HG02763 (cell line): Measurements from ENCODE around the gene ITPRIP.

Experiments used
- ATAC-seq: cut with Tn5 transposase; IDR thresholded peaks from one replicate; pipeline ENCODE4 v1.9.1; 2021; ENCODE audit warnings: mild to moderate bottlenecking, moderate library complexity; ENCODE audit not compliant: unreplicated experiment

The ITPRIP gene

GRCh38 chr10:104342941-104343411 is 4.7 kb upstream of the ITPRIP start:
- ATAC-seq = no peak

GRCh38 chr10:104340641-104341040 is 2.4 kb upstream of the ITPRIP start:
- ATAC-seq = no peak

GRCh38 chr10:104340111-104340526 is 1.9 kb upstream of the ITPRIP start:
- ATAC-seq = no peak

GRCh38 chr10:104339469-104340110 is 1.3 kb upstream of the ITPRIP start:
- no peak for ATAC-seq

- ATAC-seq = peak; percentile 36
Measured at GRCh38 chr10:104337521-104337984, 712 bp downstream of the ITPRIP start.

- ATAC-seq = no peak
Measured at GRCh38 chr10:104336821-104337467, 1.3 kb downstream of the ITPRIP start.

- no peak for ATAC-seq
Measured at GRCh38 chr10:104334965-104335650, 3.2 kb downstream of the ITPRIP start.

GRCh38 chr10:104334561-104334960 is 3.7 kb downstream of the ITPRIP start:
- ATAC-seq = no peak

- ATAC-seq = no peak
Measured at GRCh38 chr10:104333728-104334373, 4.4 kb downstream of the ITPRIP start.

GRCh38 chr10:104333032-104333727 is 5.1 kb downstream of the ITPRIP start:
- no peak for ATAC-seq

- no peak for ATAC-seq
Measured at GRCh38 chr10:104332243-104333031, 5.8 kb downstream of the ITPRIP start.

- no peak for ATAC-seq
Measured at GRCh38 chr10:104331208-104331838, 6.9 kb downstream of the ITPRIP start.

- no peak for ATAC-seq
Measured at GRCh38 chr10:104330168-104331110, 7.8 kb downstream of the ITPRIP start.

- ATAC-seq = no peak
Measured at GRCh38 chr10:104329735-104330134, 8.5 kb downstream of the ITPRIP start.

GRCh38 chr10:104328896-104329710 is 9.2 kb downstream of the ITPRIP start:
- ATAC-seq = no peak

- ATAC-seq = no peak
Measured at GRCh38 chr10:104328646-104328895, 9.7 kb downstream of the ITPRIP start.

- ATAC-seq = no peak
Measured at GRCh38 chr10:104327745-104328645, 10.3 kb downstream of the ITPRIP start.
